Ramos (cell line): ENCODE results near the gene PYGM.

Source experiments
- in situ Hi-C: fragments of 300-500 bp; cut with MboI; formaldehyde crosslinking; loops from one replicate; pipeline ENCODE4 v1.14.3; 2022; ENCODE audit warnings: low sequenced_read_pairs; ENCODE audit not compliant: unreplicated experiment

PYGM gene

DNA sequence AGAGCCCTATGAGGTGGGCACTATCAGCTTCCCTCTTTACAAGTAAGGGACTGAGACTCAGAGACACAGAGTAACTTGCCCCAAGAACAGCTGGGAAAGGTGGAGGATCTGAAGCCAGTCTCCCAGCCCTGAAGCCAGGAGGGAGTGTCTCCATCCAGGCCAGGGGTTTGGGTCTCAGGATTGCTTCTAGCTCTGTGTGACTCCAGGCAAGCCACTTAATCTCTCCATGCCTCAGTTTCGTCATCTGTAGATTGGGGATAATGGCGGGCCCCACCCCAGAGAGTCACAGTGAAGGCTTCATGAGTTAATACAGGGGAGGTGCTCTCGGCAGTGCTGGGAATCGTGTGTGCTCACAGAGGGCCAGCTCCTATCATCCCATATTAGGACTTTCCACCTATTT, 32.7 kb upstream of the PYGM start:
- in situ Hi-C loops = no loop called here

DNA sequence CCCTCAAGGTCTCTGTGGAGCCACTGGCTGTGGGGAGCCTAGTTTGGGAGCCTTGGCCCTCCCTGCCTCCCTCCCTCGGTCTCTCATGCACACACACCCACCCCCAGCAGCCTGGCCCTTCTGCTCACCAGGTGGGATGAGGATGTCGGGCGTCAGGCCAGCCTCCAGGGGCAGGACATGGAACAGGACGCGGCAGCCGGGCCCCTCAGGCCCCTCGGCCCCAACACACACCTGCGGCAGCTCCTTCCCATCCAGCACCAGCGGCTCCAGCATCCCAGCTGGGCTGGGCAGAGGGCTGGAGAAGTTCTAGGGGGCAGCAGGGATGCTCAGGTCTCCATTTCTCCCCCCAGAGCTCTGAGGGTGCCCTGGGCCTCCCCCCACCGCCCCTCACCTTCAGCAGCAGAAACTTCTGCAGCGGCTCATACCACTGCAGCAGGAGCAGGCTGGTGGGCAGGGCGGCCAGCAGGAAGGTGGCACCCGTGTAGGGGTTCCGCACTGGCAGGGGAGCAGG, 32.1 kb upstream of the PYGM start:
- in situ Hi-C loops = no loop called here

DNA sequence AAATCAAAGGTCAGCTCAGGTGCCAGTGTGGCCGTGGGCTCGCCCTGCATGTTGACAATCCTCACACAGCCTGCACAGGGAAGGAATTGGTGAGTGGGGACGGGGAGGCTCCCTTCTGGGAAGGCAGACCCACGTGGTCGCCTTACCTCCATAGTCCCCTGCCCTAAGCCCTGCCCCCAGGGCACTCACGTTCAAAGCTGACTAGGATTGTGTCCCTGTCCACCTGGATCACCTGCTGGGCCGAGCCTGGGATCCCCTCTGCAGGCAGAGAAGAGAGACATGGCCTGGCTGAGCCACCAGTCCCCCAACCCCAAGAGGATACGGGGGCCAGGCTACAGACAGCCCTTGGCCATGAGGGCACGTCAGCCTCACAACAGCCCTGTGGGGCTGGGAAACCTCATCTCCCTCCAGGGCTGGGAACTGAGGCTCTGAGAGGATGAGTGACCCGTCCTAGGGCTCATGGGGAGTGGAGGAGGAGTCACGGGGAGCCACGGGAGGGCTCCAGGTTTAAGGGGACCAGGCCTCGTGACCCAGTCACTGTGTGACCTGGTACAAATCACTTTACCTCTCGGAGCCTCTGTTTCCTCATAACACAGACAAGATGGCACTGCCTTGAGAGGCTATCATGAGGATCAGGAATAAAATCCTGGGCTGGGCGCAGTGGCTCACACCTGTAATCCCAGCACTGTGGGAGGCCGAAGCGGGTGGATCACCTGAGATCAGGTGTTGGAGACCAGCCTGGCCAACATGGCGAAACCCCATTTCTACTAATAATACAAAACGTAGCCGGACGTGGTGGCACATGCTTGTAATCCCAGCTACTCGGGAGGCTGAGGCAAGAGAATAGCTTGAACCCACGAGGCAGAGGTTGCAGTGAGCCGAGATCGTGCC, 30.7 kb upstream of the PYGM start:
- in situ Hi-C loops = no loop called here

DNA sequence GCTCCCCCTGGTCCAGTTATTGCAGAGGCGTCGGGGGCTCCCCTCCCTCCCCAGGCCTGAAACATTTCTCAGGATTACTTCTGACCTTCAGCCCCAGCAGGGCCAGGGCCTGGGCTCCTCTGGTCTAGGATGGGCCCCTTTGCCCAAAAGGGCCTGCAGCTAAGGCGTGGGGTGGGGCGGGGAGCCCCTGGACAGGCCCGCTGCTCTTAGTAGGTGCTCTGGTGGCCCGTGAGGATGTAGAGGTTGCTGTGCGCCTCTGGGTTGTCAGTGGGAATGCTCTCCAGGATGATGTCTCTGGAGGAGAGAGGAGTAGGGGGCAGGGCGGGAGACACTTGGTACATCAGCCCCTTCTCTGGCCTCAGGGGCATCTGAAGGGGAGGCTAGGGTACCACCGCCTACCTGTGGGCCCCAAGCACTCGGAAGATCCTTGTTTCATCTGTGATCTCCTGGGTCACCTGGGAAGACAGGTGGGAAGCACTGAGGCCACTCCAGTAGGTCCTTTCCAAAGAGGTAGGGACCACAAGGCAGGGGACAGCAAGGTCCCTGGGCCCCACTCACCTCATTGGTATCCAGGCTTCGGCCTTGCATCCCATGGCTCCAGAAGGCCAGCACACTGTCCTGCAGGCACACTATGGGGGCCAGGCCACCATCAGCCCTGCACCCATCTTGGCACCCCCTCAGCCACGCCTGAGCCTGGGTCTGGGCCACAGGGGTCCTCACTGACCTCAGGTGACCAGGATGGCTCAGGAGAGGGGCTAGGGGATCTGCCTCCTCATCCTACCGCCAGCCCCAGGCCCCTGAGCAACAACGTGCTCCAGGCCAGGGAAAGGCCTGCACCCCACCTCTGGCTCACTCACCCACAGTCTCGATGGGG, 29.8 kb upstream of the PYGM start:
- in situ Hi-C loops = no loop called here

DNA sequence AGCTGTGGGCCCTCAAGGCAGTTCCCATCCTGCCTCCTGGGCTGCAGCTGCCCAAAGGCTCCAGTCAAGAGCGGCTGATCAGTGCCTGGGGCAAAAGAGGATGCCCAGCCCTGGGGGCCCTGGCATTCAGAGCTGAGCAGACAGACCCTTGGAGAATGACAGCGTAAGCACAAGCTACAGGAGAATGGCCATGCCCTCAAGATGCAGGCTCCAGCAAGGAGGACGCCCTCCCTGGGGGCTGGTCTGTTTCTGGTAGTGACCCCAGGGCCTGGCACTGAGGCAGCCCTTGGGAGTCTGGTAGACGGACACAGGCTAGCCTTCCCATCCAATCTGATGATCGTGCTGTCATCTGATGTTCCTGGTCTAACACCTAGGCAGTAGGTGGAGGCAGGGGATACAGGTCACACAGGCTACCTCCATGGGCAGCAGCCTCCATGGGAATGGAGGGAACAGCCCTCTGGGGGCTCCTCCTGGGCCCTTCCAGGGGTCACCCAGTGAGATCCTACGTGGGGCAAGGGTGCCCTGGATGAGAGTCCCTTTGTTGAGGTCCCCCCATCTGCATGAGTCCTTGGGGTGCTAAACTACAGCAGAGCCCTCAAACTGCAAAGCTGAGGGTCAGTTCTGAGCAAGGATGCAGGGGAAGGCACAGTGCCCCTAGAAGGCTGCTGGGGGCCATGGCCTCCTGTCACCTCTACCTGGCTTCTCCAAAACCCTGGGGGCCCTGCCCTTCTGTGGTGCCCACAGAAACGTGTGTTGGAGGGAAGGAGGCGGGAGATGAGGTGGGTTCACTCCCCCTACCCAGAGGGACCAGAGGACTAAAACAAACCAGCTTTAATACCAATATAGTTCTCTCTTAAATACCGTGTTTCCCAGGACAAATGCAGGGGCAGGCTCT, 28.8 kb upstream of the PYGM start:
- in situ Hi-C loops = no loop called here

DNA sequence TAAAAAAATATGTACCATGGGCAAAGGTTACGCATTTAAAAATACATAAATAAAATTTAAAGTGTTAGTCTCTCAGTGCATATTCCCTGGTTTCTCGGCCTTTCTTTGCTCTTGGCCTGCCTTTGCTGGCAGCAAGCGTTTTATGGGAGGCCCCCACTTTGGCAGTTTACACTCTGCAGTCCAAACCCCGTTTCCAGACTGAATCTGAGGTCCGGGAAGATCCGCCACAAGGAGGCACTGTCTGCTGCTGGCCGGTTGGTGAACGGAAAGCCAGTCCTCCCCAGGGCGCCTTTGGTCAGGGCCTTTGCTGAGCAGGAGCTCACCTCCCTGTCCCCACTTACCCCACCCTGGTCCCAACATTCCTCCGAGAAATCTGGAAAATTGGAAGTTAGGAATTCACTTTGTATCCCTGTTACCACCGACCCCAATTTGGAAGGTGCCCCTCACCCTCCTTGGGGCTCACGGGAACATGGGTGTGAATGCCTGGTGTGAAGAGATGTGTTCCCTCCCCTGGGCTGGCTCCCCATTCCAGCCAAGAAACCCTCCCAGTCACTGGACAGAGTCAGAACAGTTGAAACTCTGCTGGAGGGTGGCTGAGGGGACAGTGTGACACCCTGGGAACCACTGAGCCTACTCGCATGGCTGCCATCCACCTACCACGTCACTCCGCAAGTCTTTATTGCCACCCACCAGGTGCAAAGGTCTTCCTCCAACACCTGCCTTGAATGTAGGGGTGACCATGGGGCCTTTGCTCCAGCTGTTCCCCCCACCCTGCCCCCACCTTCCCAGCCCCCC, 27.9 kb upstream of the PYGM start:
- in situ Hi-C loops = no loop called here

DNA sequence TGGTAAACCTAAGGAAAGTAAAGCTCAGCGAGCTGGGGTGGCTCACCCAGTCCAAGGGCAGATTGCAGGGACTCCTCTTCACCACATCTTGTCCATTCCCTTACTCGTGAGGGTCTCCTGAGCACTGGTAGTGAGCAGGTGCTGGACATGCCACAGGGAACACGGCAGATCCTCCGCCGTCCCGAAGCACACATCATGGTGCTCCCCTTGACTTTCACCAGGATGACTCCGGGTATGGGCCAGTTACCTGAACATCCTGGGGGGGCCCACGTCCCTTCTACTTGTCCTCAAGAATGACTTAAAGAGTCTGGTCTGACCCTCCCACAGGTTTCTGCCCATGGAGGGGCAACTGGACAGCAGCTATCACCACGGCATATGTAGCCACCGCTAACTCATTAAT, 26.5 kb upstream of the PYGM start:
- in situ Hi-C loops = no loop called here

DNA sequence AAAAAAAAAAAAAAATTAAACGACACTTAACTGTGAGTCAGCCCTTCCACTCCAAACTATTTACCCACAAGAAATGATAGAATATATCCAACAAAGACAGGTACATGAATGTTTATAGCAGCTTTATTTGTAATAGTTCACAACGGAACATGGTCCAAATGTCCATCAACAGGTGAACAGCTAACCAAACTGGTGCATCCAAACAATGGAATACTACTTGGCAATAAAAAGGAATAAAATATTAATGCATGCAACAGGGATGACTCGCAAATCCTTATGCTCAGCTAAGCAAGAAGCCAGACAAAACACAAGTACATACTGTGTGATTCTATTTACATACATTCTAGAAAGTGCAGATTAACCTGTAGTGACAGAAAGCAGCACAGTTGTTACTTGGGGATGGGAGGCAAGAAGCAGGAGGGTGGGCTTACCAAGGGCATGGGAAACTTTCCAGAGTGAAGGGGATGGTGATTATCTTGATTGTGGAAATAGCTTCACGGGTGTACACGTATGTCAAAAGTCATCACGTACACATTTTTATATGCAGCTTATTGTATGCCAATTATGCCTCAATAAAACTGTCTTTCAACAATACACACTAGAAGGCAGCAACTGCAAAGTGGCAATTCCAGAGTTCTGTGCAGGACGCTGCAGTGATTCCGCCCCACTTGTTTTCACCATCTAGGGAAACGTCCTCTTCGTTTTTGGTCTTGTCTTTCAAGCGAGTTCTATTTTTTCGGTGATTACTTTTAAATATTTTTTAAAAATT, 25.2 kb upstream of the PYGM start:
- in situ Hi-C loops = no loop called here

DNA sequence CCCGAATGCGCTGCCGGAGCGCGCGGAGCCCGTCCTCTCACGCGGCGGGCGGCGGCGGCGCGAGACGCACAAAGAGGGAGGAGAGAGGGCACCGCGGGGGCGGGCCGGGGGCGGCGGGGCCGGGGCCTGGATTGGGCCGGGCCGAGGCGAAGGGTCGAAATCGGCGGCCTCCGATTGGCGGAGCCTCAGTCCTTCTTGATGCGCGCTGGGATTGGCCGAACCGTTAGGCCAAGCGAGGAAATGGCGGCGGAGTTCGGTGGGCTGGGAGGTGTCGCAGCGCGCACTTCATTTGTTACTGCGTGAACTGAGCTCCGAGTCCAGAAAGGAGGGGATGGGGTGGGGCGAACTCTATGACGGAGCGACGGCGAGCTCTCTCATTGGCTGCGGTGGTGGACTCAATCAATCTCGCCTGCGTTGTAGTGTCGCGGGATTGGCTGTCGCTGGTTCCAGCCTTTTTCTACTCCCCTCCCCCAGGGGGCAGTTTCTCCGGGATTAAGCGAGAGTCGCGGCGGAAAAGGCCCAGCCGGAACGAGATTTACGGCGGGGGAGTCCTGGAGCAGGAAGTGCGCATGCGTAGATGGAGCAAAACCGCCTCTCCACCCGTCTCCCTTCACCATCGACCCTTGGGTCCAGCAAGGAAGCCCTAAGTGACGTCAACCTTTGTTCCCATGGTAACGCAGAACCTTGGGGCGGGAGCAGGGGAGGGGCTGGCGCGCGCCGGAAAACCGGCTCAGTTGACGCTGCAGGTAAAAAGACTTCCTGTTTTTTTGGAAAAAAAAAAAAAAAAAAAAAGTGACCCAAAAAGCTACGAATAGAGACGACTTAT, 18.9 kb upstream of the PYGM start, which contains the start of gene SF1:
SF1 (minus strand) TSS at position 70 of the 826 bp plus-strand sequence. CDS start 150 bp downstream, outside the sequence.
- in situ Hi-C loops = no loop called here

DNA sequence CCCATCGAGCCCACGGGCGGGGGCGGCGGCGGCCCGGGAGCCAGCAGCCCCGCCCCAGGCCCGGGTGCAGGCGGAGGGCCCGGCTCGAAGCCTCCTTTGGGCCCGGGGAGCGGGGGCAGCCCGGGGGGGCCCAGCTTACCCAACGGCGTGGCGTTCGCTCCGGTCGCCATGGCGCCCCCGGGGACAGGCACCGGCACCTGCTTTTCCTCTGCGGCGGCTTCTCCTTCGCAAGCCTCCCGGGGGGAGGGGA, 18.4 kb upstream of the PYGM start:
- in situ Hi-C loops = no loop called here

DNA sequence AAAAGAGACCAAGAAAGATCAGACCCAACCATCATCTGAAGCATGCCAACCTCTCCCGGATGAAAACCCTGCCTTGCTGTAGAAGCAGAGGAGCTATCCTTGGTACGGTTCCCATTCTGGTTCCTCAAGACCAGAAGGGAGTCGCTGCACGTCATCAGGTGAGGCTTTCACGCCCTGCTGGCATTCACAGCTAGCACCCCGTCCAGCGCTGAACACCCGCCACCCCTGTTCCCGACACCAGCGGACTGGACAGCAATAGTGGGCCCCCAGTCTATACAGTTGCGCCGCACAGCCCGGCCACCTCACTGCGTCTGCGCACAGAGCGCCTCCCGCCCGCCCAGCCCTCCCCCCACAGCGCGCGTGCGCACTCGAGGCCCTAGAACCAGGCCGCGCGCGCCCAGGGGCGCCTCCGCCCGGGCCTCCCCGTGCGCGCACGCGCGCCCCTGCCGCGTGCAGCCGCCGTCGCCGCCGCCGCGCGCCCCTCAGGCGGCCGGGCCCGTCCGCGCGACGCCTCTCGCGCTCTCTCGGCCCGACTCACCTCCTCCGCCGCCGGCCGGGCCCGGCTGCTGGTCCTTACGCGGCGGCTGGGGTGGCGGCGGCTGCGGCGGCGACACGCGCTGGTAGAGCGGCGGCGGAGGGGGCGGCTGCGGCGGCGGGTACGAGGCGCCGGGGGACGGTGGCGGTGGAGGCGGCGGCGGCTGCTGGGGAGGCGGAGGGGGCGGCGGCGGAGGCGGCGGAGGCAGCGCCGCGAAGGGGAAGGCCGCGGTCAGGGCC, 17.9 kb upstream of the PYGM start:
- in situ Hi-C loops = no loop called here

DNA sequence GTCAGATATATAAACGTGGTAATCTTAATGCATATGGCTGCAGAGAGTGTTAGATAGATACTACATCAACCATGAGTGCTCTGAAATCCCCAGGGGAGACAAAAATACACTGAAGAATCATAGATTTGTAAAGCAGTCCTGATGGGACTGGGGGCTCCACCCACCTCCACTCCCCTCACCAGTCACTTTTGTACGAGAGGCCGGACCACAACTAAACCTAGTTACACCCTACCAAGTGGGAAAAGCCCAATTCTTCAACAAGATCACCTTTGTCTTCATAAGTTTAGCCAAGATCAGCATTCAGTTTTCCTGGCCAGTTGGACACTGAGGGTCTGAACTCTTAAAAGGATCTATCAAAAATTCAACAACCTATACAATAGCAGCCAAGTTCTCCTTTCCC, 17.1 kb upstream of the PYGM start:
- in situ Hi-C loops = no loop called here

DNA sequence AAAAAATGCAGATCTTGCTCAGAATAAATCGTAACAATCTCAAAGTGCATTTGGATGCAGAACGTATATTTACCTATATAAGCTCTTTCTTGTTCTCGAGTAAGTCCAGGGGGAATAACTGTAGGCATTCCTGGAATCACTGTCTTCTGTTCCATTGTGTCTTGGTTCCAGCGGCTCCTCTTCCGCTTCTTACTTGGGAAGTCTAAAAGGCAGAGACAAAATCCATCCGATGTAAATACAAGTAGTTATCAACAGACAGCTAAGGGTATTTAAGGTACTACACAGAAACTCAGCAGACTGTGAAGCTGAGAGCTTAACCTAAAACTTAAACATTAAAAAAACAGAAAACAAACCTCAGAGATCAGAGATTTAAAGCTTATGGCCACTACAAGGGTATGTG, 16.7 kb upstream of the PYGM start:
- in situ Hi-C loops = no loop called here

DNA sequence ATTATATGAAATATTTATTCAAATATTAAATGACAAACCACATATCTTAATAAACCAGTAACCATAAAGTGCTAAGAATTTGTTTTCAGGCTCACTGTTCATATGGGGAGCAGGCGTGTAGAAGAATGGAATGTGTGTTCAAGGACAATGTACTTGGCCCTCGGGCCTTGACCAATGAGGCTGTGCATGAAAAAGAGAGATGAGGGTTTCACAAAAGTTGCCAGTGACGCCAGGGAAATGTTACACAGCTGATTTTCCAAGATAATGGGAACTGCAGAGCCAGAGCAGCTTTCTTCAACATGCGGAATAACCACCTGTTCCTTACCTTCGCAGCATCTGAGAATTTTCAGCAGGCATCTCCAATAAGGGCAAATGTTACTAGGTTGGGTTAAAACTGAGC, 14.4 kb upstream of the PYGM start:
- in situ Hi-C loops = no loop called here

DNA sequence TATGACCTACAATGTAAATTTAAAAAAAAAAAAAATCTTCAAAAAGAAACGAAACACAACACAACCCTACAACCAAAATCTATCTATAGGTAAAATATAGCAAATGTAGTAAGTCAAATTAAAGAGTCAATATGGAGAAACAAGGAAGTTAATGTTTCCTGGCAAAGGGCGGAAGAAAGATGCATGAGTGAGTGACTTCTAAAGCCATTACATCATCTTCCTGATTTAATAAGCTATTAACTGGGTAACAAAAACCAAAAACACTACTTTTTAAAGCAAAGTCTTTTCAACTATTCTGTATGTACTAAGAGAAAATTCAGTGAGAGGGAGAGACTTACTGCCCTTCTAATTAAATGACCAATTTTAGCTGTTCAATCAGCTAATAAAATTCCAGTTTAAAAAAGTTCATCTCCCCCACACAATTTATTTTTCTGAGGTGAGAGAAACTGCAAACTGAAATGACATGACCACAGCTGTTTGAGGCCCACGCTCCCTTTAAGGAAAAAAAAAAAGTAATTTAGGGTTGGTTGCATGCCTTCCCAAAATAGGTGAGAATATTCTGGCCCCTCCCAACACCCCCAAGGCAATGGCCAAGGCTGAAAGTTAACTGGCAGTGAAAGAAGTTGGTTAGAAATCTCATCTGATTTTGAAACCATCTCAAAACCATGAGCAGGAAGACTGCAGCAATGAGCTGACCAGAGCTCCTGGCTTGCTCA, 12.7 kb upstream of the PYGM start:
- in situ Hi-C loops = no loop called here

DNA sequence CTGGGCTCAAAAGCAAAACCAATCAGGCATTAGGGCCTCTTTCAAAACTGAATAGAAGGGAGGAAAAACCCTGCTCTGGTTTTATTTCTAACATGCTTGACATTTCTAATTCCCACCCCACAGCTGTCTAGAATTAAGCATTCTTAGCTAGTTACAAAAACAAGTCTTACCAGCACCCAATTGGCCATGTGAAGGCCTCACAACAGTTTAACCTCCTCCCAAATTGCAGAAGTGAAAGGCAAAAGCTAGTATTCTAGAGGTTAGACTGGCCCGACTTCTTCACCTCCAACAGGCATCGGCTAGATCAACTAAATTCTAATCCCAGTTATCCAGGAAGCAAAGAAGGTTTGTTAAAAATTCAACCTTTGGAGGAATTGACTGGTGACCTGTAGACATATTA, 12.1 kb upstream of the PYGM start:
- in situ Hi-C loops = no loop called here

DNA sequence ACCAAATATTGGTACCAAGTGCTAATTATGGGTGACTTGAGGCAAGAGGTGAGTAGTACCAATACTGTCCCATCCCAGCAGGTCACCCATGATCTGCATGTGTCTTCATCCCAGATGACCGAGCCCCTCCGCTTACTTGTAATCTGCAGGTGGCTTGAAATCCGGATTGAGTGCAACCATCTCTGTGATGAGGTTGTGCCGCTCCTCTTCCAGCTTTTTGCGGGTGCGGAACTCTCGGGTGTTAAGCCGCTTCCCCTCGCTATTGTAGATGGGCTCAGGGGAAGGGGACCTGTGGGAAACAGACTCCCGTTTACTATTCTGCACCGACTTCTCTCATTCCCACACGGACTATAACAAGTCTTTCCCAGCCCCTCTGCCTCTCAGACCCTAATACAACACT, 10.3 kb upstream of the PYGM start:
- in situ Hi-C loops = no loop called here
